HG03469 (cell line): ENCODE results near the gene PSMD7.
A peak's percentile ranks its signal among the peaks of the same experiment; 100 is the strongest.

ENCODE experiments used
- ATAC-seq: cut with Tn5 transposase; IDR thresholded peaks from one replicate; pipeline ENCODE4 v1.9.1; 2021; ENCODE audit warnings: mild to moderate bottlenecking, moderate library complexity, moderate number of reproducible peaks; ENCODE audit not compliant: unreplicated experiment

PSMD7 gene

DNA sequence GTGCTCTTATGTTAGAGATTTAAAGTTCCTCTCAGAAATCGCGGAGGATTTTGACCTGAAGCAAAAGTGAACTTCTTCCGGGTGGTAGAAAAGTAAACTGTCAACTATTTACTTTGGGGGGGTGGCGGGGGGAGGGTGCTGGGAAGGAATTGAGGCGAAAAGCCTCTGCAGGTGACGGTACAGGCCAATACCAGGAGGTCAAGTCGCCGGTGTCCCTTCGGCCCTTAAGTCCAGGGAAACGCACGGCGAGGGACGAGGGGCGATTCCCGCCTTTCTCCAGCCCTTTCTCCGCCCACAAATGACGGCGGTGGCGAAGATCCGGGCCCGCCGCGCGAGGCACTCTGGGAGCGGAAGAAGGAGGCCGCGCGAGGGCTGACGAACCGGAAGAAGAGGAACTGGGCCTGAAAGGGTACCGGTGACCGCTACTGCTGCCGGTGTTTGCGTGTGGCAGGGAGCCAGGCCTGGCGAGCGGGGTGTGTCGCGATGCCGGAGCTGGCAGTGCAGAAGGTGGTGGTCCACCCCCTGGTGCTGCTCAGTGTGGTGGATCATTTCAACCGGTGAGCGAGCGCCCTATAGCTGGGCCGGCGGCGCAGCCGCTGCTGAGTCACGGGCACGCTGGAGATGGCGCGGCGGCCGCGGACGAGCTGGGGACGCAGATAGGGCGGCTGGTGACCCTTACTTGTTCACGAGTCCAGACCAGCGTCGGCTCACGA, at the start of gene PSMD7:
Gene PSMD7 (plus strand): TSS at position 383 of the 713 bp plus-strand sequence. CDS start 101 bp downstream, at position 484.
- ATAC-seq = peak; percentile 75

- ATAC-seq = no peak
Observed at GRCh38 chr16:74249254-74249653, 47.4 kb upstream of the PSMD7 start.

GRCh38 chr16:74249846-74250245, 46.8 kb upstream of the PSMD7 start:
- ATAC-seq = no peak

GRCh38 chr16:74252329-74252728, 44.3 kb upstream of the PSMD7 start:
- no peak for ATAC-seq

DNA sequence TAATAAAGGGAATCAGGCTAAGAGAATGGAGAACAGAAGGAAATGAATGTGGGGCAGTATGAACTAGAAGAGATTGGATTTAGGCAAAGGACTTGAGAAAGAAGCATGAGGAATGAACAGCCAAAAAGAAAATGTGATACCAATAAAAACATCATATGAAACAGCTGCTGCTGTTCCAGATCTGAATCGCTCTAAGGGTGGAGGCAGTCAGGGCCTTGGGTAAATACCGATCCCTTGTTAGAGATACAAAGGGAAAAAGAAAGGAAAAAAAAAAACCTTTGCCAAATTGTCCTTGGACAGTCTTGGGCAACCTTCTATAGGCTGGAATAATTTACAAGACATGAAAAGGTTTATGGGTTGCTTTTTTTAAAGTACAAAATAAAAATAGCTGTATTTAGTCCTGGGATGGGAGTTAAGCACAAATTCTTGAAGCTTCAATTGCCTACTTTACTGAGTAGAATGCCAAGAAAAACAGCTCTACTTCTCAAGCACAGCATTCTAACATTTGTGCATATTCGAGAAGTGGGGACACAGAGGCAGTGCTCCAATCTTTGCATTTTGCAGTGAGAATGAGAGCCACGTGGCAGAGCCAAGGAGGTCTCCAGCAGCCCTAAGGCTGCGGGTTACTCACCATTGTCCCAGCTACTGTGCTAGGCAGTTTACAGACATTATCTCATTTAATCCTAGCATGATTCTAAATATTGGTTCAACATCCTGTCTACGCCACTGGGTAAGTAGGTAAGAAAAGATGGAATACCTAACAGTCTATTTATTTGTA, 43.3 kb upstream of the PSMD7 start:
- no peak for ATAC-seq

- no peak for ATAC-seq
Observed at GRCh38 chr16:74257061-74257460, 39.6 kb upstream of the PSMD7 start.

DNA sequence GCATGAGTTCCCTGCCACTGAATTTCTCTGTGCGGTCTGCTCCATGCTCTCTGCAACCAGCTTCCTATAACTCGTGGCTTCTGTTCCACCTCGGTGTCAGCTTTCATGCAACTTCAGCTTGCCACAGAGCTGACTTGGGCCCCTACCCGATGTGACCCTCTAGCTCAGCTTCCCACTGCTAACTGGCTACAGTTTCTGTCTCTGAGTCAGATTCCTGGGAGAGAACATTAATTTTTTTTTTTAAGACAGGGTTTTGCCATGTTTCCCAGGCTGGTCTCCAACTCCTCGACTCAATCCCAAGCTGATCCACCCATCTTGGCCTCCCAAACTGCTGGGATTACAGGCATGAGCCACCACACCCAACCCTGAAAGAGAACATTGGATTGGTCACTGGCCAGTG, 35.5 kb upstream of the PSMD7 start:
- ATAC-seq = no peak

DNA sequence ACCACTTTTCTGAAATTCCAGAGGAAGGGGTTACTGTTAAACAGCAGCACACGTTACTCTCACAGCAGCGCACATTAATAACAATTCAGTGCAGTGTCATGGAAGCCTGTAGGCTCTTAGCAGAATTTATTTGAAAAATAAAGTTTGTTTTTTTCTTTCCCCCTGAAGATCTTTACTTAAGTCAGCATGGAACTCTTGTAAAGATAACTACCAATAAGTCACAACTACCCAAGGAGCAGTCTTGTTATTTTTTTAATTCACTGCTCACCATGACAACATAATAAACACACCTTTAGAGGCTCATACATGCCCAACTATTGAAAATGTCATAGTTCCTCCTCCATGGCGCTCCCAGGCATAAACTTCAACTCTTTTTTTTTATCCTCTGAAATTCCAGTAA, 31.8 kb upstream of the PSMD7 start:
- ATAC-seq = no peak

GRCh38 chr16:74268372-74268782, 28.2 kb upstream of the PSMD7 start:
- ATAC-seq = no peak

DNA sequence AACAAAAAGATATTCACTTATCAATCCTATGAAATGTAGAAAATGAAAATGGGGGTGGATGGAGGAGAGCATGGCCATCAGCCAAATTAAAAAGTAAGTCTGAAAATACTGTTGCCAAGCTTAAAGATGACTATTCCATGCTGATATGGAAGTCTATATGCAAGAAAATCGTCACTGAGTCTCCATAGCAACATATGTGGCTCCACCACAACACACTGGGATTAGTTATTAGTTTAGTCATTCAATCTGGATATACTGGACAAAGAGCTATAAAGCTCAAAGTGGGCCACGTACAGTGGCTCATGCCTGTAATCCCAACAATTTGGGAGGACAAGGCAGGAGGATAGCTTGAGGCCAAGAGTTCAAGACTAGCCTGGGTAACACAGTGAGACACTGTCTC, 24.7 kb upstream of the PSMD7 start:
- no peak for ATAC-seq

DNA sequence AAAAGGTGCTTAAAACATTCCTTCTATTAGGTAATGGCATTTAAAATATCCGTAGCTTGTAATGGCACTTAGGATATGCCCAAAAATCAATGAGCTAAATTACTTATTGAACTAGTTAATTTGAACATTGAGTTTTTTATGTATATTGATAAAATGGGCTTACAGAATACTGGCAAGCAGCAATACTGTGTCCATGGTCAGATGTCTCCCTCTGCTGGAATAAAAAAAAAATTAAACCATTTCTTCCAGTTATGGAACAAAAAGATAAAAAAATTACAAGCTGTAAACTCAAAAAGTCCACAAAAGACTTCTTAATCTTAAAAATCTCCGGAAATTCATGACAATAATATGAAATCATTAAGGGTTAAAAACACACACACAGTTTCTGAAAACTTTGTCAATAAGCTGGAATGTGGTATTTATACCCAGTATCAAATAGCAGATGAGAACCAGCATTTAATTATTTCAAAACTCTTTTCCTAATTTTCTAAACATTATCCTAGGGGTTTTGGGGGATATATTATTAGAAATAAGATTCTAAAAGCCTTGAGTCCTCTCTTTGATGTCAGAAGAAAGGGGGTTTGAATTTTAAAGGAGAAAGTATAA, 21.5 kb upstream of the PSMD7 start:
- no peak for ATAC-seq

DNA sequence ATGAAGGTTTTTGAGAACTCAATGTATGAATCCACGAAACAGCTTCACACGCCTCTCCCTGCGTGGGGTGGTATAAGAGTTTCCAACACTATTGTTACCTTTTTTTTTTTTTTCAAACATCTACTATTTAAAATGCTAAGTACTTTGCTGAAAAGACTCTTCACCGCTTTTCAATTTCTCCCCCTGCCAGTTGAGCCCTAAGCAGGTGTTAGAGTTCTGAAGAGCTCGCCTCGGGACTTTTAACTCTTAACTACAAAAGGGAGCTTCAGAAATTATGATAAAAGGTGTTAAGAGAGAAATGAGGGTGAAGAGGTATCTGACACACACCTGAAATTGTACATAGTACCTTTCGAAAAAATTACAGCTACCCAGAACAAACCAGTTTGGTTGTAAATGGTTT, 20.9 kb upstream of the PSMD7 start:
- no peak for ATAC-seq

DNA sequence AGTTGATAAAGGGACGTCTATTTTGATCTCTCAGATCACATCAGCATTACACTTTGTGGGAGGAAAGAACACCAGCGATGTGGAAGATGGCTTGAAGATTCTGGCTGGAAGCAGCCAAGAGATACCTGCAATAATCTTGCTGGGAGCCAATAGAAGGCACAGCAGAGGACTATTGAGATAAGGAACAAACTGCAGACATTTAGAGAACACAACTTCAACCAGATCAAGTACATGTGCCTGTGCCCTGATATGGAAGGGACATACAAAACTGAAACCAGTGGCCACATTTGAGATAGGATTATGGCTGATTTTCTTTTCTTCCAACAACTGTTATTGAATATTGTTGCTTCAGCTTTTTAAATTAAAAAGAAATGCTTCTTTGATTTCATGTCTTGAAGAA, 18.6 kb upstream of the PSMD7 start:
- ATAC-seq = no peak

GRCh38 chr16:74279266-74279665, 17.3 kb upstream of the PSMD7 start:
- no peak for ATAC-seq

GRCh38 chr16:74279805-74280204, 16.8 kb upstream of the PSMD7 start:
- ATAC-seq = no peak

DNA sequence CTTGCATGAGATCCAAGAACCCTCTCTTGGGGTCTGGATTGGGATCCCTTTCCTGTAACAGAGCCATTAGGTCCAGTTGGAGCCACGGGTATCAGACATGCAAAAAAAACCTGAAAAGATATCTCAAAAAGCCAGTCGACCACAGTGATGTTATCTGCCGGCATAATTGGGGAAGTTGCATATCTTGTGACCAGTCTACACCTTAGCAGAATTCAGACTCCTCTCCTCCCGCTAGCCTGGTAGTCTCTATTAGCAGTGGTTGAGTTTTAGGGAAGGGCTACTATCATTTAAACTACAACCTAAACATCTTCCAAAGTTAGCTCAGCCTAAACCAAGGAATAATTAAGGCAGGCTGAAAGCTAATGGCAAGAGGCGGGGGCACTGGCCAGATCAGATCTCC, 16.2 kb upstream of the PSMD7 start:
- ATAC-seq = no peak

GRCh38 chr16:74281300-74281699, 15.3 kb upstream of the PSMD7 start:
- no peak for ATAC-seq

GRCh38 chr16:74283716-74284115, 12.9 kb upstream of the PSMD7 start:
- ATAC-seq = no peak

DNA sequence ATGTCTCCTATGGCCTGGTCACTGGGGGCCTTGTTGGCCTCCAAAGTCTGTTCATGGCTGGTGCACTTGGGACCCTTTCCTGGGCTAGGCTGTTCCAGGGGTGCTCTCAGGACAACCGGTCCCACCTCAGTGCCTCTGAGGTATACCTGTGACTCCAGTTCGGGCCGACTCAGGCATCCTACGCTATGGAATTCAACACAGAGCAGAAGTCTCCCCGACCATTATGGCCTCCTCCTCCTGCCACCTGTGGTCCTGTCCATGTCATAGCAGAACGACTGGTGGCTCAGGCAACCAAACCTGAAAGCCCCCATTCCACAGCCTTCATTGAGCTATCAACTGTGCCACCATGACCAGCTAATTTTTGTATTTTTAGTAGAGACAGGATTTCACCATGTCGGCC, 8.5 kb upstream of the PSMD7 start:
- no peak for ATAC-seq

- no peak for ATAC-seq
Observed at GRCh38 chr16:74290356-74290755, 6.3 kb upstream of the PSMD7 start.

GRCh38 chr16:74291176-74291575, 5.4 kb upstream of the PSMD7 start:
- ATAC-seq = no peak
